ENCODE data around the gene UROC1.

Gene UROC1

DNA sequence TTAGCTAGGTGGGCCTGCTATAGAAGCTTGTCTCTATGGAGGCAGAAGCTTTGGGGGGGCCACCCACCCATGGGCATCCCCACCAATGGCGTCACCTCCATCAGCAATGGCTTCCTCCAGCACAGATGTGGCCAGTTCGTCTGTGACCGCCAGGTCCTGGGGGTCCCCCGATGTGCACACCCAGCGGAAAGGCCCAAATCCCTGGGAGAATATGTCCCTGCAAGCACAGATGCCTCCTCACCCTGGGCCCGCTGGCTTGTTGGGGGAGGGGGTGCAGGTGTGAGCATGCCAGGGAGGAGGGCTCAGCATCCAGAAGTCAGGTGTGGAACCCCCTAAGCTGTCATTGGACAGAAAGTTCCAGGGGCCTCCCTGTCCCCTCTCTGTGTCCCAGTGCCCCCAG is 19.6 kb downstream of the UROC1 start:
- no peak overlapping the region for H3K4me3 ChIP-seq (ENCODE audit: low read depth, low read length)

DNA sequence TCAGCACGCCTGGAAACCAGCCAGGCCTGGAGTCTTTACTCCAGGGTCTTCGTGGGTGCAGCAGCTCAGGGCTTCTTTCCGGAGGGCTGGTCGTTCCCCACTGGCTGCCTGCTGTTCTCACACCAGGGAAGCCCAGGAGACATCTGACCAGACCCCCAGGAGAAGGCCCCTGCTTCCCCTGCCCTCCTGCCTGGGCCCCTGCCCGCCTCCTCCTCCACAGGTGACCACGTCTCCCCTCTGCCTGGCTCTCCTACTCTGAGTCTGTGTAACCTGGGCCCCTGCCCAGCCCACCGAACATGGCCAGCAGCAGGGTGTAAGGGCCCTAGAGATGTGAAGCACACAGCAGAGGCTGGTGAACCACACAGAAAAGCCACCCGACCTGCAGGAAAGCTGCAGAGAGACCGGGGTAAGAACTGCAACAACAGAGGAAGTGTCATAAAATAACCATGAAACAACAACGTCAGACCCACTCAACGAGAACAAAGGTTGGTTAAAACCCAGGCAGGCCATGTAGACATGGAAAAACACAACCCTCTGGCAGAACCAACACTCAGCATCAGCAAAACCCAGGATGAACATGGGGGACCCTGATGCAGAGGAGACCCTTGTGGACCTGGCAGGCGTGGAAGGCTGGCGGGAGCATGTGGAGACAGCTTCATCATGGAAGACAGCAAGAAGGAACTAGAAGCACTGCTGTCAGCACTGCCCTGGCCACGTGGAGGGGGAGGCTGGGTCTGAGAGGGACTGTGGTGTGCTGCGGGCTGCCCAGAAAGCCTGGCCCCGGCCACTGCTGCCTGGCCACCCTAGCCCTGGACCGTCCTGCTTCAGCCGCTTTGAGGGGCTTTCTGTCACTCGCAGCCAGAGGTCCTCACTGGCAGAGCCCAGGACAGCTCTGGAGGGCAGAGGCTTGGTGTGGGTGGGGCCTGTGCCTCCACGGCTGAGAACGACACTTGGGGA is 20.4 kb downstream of the UROC1 start:
- H3K4me3 ChIP-seq (ENCODE audit: low read depth, low read length) = no peak overlapping the region

DNA sequence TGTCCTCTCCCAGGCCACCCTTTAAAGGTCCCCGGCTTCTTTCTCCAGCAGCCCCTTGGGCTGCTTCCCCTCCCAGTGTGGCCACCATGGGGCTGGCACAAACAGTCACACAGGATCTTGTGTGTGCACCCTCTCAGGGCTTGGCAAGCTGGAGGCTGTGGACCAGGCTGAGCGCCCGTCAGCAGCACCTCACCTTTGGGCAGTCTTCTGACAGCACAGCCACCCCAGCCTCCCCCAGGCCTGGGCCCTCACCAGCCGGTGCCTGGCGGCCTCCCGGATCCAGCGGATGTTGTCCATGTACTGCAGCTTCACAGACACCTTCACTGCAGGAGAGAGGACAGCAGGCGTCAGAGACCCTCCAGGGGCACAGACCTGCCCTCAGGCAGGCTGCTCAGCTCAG is 21.8 kb downstream of the UROC1 start:
- no peak overlapping the region for H3K4me3 ChIP-seq (ENCODE audit: low read depth, low read length)

DNA sequence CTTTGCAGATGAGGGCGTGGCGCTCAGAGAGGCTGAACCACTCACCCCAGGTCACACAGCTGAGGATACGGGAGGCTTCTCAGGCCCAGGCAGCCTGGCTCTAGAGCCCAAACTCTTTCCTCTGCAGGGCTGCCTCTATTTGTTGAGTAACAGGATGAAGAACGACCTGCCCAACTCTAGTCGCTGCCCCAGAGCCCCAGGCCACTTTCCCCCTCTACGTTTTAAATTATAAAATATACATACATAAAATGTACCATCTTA is 22.7 kb downstream of the UROC1 start:
- no peak overlapping the region for H3K4me3 ChIP-seq (ENCODE audit: low read depth, low read length)

DNA sequence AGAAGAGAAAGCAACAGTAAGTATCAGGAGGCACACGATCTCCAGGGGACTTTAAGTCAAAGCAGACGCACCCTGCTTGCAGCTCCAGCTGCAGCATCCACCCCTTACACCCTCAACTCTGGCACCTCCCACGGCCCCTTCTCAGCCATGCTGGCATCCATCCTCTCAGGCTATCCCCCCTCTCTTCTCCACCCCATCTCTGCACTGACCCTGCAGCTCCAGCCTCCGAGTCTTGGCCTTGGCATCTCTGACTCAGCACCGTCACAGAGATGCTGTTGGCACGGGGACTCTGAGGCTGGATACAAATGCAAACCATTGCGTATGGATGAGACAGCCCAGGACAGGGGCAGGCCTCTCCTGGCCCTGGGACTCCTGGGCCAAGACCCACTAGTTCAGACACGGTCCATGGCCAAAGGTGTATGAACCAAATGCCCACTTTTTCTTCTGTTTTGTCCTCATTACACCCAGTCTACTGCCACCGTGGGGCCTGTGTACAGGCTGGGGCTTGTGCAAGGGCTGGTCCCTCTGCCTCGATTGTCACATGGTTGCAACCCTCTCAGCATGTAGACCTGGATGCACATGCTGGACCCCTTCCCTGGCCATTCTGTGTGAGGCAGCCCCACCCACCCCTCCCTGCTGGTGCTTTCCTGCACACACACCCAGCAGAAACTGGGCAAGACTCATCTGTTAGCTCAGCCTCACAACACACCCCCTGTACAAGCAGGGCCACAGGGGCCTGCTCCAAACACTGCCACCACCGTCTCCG is 23.2 kb downstream of the UROC1 start:
- H3K4me3 ChIP-seq (ENCODE audit: low read depth, low read length) = no peak overlapping the region

DNA sequence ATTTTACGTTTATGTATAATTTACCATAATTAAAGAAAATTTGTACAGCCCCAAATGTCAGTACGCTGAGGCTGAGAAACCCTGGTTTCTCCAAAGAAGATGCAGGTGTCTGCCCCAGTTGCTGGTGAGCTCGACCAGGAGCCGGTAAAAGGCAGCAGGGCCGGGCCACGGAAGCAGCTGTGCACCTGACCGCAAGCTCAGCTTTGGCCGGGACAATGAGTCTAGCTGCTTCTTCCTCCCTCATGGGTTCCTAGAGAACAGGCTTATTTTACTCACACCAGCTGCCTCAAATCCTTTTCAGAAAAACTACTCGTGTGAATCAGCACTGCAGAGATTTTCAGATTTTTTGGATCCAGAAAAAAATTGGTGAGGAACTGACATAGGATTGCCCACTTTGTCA is 23.8 kb downstream of the UROC1 start:
- H3K4me3 ChIP-seq (ENCODE audit: low read depth, low read length) = no peak overlapping the region

DNA sequence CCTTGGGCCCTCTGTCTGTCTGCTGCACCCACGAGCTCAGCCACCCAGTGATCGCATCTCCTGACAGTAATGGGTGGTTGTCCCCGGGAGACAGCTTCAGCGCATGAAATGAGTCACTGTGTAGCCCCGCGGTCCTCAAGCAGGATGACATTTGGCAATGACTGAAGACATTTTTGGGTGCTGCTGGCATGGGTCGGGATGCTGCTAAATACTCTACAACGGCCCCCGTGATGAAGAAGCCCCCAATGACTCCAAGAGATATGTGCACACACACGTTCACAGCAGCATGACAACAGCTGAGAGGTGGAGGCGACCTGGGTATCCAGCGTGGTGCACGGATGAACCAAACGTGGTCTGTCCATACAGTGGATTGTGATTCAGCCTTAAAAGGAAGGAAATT is 24.5 kb downstream of the UROC1 start:
- H3K4me3 ChIP-seq (ENCODE audit: low read depth, low read length) = no peak overlapping the region

DNA sequence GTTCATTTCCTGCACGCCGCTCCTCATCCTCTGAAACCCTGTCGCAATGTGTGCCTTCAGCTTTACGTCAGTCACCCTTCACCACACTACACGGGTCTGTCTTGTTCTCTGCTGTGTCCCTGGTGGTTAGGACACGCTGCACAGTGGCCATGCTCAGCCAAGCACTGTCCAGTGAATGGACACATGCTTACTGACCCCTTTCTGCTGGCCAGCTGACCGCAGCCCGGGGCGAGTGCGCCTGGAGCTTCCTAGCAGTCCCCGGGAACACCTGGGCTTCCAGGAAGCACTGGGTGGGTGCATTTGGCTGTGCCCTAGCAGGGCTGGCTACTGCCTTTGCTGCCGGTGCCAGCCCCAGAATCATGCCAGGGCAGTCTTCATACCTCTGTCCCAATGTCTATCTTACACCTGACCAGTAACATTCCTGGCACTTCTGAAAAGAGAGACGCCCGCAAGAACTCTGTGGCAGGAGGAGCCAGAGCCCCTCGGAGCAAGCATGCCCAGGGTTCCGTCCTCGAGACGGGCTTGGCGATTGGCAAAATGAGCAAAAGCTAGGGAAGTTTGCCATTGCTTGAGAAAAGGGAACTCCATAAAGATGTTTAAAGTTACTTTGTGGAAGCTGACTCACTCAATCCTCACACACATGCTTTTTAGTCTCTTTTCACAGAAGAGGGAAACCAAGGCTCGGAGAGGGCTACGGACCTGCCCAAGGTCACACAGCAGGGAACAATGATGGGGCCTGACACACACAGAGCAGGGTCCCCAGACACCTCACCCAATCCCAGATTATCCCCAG is 26.2 kb downstream of the UROC1 start:
- H3K4me3 ChIP-seq (ENCODE audit: low read depth, low read length) = no peak overlapping the region

DNA sequence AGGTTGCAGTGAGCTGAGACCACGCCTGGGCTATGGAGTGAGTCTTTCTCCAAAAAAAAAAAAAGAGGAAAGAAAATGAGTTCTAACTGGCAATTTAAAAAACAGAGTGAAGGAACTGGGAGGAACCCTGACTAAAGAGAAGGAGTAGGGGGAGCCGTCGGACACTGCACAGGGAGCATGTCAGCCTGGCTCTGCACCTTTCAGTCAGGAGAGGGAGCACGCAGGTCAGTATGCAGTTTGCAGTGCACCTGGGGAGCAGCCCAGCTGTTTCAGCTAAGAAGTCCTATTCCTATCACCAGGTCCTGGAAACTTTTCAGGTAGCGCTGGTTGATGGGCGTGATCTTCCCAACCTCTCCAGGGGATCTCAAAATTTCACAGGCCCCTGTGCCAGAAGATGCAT is 27.0 kb downstream of the UROC1 start:
- H3K4me3 ChIP-seq (ENCODE audit: low read depth, low read length) = no peak overlapping the region

DNA sequence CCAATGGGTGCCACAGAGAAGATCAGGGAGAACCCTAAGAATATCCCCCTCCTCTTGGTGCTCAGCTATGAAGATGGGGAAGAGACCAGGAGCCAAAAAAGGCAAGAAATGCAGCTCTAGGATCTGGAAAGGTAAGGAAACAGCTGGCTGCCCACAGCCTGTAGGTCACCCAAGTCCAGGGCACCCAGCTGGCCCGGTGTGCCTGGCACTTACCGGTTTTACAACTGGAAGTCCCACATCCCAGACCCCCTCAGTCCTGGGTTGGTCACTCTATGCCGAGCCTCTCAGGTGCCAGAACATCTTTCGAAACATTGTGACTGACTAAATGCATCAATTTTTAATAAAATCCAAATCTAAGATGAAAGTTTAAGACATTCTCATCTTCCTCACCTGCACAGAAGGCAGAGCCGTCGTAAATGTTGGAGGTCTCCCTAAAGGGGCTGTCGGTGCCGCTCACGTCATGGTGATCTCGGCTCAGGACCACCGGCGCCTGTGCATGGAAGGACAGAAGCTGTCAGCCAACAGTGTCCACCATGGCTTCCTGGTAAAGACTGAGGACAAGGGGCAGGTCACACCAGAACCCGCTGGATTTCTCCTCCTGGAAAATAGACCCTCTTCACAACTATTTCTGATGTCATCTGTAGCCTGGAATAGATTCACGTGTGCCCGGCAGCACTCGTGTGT is 28.5 kb downstream of the UROC1 start:
- no peak overlapping the region for H3K4me3 ChIP-seq (ENCODE audit: low read depth, low read length)

DNA sequence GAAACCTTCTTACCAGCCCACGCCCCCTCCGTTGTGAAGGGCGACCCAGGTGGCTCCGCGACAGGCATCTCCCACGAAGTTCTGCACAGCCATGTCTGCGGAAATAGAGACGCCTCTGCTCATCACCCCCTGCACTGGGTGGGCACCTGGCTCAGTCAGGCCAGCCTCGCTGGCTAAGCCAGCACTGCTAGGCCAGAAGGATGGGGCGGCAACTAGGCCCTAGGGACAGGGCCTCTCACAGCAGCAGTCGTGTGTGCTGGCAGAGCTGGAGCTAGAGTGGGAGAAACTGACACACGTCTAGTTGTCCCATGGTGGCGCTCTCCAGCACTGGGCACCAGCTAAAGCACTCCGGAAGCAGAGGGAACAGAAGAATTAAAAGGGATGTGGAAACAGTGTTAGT is 29.4 kb downstream of the UROC1 start:
- H3K4me3 ChIP-seq (ENCODE audit: low read depth, low read length) = no peak overlapping the region

DNA sequence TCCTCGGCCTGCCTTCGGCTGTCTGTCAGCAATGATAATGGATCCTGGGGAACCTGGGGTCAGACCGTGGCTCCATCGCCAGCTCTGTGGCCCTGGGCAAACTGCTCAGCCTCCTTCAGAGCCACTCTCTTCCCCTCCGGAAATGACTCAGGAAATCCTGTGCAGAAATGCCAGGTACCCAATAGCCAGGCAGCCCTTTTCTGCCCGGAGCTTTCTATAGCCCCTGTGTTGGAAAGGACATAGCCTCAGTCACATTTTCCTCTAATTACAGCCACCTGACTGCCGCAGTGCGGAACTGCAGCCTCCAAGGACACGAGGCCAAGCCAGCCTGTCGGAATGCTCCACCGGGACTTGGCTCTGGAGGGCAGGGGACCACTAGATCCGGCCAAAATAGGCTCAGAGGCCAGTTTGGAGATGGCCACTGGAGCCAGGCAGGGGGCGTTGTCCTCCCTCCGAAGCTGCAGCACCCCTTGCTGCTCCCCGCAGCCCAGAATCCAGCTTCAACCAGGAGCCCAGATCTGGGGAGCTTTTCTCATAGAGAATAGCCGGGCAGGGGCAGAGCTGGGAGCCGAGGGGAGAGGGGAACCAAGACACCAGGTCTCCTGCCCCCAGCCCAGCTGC is 30.3 kb downstream of the UROC1 start:
- H3K4me3 ChIP-seq (ENCODE audit: low read depth, low read length) = no peak overlapping the region

DNA sequence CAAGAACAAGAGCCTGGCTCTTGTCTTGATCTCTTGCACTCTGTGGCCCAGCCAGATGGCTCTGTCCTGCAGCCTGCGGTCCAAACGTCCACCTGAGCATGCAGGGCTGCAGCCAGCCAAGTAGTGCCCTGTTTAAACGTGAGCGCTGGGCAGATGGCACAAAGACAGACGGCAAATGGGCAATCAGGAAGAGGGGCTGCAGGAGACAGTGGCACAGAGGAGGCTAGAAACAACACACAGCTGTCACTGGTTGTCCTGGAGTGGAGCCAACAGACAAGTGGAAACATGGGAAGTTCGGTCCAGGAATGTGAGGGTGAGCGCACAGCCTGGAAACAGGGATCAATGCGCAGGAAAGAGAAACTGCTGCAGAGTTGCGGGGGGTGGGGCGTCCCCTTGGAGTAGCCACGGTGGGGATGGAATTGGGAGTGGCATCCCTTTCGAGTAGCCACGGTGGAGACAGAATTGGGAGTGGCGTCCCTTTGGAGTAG is 31.2 kb downstream of the UROC1 start:
- no peak overlapping the region for H3K4me3 ChIP-seq (ENCODE audit: low read depth, low read length)

DNA sequence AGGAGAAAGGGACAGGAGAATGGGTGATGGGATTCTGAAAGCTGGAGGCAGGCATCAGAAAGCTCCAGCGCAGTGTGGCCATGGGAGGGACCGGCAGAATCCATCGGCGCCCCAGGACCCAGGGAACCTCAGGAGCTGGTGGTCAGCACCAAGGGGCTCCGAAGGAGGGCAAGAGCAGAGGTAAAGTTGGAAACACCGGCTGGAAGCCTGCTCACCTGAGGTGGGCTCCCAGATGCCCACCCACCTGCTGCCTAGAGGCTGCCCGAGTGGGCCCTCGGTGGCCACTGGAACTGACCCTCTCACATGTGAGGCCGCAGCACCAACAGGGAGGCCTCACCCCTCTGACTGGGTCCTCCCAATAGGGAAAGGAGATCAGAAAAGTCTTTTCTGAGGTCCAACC is 31.6 kb downstream of the UROC1 start:
- no peak overlapping the region for H3K4me3 ChIP-seq (ENCODE audit: low read depth, low read length)

DNA sequence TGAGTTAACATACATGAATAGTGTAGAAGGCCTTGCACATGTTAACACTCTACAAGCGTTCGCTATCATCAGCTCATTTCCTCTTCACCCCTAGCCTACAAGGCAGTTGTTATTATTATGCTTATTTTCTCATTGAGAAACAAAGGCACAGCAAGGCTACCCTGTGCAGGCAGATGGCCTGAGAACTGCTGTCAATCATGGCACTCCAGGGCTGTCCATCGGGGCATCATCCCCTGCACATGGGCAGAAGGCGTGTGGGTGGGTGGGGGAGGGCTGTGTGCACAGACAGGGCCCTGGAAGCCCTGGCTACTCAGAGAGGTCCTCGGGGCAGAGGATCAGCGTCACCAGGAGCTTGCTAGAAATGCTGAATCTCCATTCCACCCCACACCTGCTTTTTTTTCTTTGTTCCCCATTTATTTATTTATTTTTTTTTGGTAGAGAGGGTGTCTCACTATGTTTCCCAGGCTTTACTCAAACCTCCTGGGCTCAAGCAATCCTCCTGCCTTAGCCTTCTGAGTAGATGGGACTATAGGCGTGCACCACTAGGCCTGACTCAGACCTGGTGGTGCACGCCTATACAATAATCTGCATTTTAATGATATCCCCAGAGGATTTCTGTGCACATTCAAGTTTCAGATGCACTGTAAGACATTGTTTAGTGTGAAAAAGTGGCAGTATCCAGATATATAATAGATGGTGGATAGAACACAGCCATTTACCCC is 32.2 kb downstream of the UROC1 start:
- no peak overlapping the region for H3K4me3 ChIP-seq (ENCODE audit: low read depth, low read length)

DNA sequence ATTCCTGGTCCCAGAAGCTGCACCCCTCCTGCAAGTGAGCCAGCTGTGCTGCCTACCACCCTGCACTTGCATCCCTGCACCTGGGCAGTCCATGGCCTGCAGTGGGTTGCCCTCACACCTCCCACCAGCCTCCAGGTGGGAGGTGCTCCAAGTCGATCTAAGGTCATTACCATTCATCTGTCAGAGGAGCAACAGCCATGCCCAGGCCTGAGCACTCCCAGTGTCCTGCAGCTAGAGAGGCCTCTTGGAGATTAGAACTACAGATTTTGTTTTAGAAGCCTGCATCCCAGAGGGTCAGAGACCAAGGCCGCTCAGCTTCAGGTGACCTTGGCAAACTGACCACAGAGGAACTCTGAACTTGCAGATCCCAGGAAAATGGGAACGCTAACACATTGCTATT is 32.9 kb downstream of the UROC1 start:
- no peak overlapping the region for H3K4me3 ChIP-seq (ENCODE audit: low read depth, low read length)

DNA sequence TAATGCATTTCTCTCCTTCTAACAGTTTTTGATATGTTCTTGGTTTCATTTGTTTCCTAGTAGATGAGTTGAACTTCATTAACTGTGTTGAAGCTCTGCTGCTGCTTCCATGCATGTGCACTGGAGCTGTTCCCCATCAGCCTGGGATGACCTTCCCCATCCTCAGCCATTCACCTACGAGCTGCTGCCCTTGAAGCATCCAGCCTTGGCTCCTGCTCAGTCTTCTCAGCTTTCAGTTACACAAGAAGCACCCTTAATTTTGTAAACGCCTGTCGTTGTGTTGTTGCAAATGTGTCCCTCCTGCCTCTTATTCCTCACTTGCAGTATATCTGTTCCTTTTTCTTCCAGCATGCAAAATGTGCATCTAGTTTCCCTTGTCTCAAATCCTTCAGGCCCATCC is 33.4 kb downstream of the UROC1 start:
- H3K4me3 ChIP-seq (ENCODE audit: low read depth, low read length) = no peak overlapping the region

DNA sequence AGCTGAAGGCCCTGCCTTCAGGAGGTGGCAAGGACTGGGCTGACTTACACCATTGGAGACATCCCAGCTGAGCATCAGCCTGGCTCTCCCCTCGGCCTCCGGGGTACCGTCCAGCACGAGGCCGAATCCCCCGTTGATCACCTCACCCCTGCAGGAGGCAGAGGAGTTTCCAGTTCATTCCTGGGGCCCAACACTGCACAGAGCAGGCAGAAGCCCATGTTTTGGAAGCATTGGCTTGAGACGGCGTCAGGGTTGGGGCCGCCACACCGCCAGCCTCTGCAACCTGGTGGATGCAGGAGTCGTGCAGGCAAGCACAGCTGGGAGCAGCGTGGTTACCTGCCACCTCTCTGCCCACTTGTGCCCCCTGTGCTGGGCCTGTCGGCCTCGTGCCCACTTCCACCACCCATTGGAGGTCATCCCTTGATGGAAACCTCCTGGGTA is 34.2 kb downstream of the UROC1 start:
- no peak overlapping the region for H3K4me3 ChIP-seq (ENCODE audit: low read depth, low read length)

DNA sequence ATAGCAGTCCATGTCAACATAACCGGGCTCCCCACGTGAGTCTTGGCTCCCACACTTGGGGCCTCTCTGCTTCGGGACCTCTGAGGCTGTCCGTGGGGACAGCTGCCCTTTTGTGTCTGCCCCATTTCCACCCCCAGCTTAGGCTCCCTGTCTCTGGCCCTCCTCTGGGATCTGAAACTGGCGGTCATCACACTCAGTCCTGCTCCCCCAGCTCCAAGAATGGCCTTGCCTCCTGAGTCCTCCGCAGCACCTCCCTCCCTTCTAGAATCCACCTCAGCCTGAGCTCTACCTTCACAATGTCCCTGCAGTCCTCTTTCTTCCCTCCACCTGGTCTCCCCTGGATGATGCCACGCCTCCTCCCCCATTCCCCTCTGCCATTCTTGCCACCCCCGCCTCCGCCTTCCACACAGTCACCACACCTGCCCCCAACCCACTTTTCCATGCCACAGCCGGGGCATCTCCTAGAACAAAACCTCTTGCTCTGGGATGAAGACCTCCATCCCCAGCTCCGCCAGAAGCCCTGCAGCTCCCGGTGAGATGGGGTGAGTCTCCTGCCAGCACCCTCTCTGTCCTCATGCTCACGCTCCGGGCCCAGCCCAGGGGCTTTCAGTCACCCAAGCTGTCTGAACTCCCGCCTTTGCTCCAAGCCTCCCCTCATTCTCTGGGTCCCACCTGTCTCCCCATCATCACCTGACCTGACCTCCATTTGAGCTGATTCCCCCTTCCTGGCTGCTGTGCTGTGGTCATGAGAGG is 34.9 kb downstream of the UROC1 start:
- H3K4me3 ChIP-seq (ENCODE audit: low read depth, low read length) = no peak overlapping the region

All from iPS-11a (cell line).